Stimulated activated CD8-positive, alpha-beta memory T cell treated with anti-CD3 and anti-CD28 coated beads, Interleukin-15, amount 100 ng/mL, for 4 hours (primary cell): ENCODE data around the gene MEG3.

Experiments
- DNase-seq, 2 donors: peaks; one replicate each; pipeline ENCODE4 v3.0.0-alpha.2; 2020; ENCODE audit warnings: low read depth in 2 of 2

MEG3 gene

DNA sequence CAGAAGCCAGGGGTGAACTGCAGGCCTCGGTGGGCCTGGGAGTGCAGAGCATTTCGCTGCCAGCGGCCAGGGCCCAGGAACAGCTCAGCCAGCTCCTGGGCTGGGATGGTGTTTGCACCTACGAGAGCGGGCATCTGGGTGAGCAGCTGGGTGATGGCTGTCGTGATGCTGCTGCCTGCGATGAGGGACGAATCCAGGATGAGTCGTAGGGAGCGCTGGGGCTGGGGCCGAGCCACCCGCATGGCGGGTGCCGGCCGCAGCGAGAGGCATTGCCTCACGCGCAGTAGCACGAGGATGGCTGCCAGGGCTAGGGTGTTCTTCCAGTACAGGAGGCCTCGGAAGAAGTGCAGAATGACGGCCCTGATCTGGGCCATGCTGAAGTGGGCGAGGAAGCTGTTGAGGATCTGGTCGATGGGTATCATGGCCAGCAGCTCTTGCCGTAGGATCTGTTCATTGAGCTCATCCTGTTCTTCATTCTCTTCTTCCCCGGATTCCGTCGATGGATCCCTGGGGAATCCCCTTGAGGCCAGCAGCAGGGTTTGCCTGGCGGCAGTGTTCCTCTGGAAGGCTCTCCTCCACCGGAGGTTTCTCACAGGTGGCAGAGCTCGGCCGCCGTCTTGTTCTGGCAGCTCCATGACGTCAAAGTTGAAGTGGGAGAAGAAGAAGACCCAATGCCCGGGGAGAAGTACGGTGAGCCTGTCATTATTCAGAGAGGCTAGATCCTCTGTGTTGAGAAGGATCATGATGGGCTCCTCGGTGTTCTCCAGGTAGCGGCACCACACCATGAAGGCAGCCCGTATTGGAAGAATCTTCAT is 55.5 kb downstream of the MEG3 start:
- no peak for DNase-seq

DNA sequence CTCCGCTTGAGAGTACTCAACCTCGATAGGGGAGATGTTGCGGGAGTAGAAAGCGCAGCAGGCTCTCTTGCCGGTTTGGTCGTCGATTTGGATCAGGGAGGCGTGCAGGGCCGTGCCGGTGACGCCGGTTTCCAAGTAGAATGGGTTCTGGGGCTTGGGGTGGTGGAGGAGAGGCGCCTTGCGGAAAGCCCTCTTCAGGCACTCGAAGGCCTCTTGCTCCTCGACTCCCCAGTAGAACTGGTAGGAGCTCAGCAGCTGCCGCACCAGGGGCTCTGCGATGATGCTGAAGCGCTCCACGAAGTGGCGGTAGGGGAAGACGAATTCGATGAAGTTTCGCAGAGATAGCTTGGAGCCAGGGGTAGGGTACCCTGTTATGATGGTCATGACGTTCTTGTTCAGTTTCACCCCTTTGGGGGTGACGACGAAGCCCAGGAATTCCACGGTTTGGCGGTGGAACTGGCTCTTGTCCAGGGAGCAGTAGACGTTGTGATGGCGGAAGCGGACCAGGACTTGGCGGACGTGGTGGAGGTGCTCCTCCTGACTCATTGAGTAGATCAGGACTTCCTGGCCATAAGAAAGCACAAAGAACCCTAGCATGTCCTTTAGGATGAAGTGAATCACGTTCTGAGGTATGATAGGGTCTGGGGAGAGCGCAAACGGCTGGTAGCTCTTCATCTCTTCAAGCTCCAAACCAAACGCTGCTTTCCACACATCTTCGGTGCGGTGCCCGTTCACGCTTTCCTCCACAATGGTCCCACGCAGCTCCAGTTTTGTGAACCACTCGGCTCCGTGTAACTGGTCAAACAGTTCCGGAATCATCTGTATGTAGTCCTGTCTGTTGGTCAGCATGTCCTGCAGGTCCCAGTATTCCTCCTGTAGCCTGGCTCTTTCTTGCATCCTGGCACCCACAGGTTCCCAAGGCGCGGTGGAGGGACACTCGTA is 56.4 kb downstream of the MEG3 start:
- DNase-seq = no peak

DNA sequence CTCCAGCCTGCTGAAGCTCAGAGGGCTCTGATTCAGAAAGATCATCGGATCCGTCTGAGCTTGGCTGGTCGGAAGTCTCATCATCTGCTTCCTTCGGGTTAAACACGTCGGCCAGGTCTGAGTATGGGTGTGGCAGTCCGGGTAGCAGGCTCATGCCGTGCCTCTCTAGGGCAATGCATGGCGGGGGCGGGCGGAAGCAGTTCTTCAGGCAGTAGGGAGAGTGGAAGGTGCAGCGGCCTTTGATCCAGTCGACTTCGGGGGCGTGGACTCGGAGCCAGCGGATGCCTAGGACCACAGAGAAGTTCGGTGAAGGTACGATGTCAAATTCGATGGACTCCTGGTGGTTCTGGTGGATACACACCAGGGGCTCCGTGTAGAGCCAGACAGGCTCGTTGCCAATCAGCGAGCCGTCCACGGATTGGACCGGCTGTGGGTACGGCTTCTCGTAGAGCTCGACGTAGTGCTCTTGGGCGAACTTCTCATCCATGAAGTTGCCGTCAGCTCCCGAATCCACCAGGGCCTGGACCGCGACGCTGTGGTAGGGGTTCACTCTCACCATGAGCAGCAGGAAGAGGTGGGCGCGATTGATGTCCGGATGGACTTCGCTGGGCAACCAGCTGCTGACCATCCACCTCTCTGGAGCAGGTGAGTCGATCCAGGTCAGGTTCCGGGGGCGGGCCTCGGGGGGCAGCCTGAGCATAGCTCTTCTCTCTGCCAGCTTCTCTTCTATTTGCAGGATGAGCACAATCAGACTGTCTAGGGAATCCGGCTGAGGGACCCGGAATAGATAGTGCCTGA is 57.3 kb downstream of the MEG3 start:
- no peak for DNase-seq

DNA sequence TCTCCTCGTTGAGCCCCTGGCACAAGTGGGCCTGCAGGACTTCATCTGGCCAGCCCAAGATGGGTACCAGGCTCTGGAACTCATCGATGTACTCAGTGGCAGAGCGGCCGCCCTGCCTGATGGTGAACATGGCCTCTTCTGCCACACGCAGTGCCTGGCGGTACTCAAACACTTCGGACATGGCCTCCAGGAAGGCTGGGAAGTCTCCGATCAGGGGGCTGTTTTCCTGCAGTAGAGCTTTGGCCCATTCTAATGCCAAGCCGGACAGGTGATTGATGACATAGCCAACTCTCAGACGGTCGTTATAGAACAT is 57.8 kb downstream of the MEG3 start:
- DNase-seq = no peak

DNA sequence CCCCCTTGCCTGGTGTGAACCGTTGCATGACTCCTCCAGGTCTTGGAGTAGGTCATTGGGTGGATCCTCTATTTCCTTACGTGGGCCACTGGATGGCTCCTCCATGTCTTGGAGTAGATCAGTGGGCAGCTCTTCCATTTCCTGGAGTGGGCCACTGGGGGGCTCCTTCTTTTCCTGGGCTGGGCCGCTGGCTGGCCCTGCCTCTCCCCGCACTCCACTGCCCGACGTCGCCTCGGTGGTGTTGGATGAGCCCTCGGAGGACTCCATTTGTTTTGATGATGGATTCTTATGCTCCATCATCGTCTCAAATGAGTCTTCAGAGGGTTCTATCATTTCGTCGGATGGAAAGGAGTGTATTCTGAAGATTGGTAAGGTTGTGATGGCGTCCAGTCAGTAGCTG is 58.5 kb downstream of the MEG3 start:
- DNase-seq = no peak

DNA sequence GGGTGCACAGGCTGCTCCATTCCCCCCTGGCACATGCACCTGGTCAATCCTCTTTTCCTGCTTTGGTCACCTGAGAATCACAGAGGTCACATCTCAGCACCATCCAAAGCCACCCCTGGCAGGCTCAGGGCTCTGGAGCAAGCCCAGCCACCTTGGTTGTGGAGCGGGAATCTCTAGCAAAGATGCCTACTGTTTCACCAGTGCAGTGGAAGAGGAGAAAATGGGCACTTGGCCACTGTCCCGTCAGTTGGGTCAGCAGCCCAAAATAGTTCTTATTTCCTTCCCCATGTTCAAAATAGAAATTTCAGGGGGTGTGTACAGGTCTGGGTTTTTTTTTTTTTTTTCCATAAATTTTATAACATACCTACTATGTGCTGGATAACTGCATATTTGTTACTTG is 59.3 kb downstream of the MEG3 start:
- DNase-seq = no peak

DNA sequence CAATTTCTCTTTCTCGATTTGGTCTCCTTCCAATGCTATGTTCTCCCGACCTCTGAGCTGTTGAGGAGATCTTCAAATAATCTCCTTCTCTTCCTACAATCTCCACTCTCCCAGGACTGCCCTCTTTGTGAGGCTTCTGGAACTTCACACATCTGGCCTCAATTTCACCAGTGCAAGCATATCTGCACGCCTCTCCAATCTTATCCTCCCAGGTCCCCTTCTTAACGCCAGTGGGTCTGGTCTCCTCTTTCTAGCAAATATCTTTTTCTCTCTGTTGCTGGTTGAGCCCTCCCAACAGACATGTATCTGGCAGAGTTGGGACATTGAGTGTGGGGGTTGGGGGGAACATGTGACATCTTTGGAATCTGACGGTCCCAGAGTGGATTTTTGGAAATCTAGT is 59.7 kb downstream of the MEG3 start:
- no peak for DNase-seq

DNA sequence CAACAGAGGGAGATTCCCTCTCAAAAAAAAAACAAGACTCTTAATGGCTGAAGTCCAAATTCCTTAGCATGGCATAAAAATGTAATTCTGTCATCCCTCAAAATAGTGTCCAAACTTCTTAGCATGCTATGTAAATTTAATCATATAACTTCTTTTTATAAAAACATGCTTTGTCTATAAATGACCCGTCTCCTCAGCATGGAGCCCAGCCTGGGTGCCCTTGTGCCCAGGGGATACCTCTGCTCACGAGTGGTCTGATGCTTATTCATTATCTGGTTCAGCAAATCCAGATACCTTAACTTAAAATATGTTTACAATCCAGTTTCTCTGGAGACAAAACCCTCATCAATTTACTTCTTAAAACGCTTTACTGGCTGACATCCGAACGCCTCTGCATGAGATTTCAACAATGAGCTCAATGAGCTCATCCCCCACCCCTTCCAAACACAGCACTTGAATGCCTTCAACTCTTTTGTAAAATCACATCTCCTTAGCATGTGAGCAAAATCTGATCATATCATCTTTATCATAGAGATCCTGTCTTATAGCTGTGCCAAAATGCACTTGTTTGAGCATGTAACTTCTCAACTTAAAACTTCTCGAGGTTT is 61.9 kb downstream of the MEG3 start:
- no peak for DNase-seq

DNA sequence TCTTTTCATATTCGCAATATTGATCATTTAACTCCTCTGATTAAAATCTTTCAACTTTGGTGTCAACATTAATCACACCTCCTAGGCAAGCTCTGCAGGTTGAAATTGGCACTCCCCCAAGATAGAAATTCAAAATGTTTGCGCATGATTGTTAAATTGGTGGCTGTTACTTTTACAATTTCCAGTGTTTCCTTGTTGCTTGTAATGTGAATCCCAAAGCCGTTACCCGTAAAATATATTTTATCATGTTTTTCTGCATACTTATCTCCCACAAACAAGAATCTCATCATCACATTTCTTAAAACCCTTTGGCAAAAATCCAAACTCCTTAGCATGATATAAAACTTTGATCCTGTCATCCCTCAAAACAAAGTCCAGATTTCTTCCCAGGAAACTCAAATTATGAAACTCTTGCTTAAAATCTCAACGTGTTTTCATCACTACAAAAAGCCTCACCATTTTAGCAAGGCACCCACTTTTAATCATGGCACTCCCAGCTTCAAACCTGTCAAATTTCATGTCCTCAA is 62.9 kb downstream of the MEG3 start:
- no peak for DNase-seq

DNA sequence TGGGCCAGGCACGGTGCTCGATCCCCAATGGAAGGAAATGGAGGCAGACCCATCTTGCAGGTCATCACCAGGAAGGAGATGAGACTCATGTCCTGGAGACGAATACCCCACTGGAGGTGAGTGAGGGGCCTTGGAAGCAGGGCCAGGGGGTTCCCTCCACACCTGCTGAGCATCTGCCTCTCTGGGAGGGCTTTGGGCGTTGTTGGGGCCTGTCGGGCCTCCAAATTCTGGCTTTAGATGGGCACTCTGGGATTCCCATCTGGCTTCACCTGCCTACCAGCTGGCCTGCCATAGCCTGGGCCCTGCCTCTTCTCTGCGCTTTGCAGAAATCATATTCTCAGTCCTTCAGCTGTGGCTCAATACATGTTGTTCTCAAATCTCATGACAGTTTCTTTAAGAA is 63.7 kb downstream of the MEG3 start:
- DNase-seq = no peak

DNA sequence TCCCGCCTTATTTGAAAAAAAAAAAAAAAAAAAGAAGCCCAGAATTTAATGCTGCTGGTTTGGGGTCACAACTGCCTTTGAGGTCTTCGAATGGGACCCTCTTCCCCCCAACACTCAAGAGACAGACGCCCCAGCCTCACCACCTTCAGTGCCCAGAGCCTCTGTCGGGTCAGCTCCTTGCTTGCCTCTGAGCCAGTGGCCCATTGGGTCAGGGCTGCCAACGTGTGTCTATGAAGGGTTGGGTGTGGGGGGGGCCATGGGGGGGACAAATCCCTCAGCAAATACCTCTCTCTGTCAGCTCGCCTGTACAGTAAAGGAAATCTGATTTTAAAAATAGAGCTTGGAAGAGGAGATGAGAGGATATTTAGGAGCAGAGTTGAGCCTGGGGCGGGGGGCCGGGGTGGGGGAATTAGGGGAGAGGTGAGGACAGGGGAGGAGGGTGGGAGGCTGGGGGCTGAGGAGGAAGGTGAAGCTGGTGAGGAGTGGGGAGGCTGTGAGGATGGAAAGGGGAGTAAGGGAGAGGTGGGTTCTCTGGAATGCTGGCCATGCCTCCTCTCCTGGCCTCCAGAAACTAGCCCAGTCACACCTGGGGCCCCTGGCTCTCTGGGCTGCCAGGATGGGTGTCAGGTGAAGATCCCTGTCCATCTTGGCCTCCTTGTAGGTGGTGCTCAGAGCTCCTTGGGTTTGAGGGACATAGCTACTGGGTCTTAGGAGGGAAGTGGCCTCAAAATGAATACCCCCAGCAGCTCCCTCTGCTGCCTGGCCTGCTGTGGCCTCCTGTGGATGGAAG is 64.3 kb downstream of the MEG3 start:
- DNase-seq = no peak

DNA sequence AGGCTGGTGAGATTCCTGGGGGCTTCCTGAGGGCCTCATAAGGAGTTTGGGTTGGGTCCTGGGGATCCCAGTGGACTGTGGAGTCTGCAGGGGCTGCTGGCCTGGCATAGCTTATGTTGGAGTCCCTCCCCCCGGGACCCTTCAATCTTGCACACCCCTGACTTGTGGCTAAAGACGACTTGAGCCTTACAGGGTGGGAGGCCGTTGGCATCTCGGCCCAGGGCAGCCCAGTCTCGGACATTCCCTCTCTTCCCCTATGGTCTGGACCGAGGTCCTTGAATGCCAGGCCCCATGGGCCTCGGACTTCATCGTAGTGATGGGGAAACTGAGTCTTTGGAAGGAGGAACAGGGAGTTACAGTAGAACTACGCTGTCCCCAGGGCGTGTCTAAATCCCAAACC is 65.1 kb downstream of the MEG3 start:
- no peak for DNase-seq

DNA sequence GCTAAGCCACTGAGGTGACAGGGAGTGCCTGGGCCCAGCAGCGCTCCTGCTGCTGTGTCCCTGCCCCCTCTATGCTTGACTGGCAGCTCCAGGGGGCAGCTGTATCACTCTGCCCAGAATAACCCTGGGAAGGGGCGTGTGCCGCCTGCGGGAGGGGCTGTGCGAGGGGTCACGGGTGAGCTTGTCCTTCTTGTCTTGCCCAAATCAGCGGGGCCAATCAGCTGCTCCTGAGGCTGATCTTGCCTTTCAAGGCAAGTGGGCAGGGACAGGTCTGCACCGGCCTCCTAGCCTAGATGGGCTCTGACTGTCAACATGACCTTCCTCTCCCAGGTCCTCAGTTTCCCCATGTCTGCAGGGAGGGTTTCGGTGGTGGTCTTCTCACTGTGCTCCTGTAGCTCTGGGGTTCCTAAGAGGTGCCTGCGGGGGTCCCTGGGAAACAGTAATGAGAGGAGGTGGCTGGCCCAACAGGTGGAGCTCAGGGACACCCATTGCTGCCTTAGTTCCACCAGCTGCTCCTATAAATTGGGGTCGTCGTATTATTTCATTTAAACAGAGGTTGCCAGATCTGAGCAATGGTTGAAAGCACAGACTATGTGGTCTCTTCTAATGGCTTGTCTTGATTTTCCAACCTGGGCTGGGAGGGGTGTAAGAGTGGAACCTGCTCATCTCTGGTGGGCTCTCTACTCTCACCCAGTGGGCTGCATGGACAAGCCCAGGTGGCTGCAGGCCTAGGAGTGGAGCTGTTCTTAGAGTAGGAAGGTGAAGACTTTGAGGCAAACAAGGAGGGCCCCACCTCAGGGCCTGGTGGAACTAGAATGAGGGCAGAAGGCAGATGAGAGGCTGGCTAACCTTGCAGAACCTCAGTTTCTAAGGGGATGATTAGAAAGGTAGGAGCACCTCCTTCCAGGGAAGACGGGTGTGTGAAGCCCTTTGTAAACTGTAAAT is 65.9 kb downstream of the MEG3 start:
- DNase-seq = no peak

DNA sequence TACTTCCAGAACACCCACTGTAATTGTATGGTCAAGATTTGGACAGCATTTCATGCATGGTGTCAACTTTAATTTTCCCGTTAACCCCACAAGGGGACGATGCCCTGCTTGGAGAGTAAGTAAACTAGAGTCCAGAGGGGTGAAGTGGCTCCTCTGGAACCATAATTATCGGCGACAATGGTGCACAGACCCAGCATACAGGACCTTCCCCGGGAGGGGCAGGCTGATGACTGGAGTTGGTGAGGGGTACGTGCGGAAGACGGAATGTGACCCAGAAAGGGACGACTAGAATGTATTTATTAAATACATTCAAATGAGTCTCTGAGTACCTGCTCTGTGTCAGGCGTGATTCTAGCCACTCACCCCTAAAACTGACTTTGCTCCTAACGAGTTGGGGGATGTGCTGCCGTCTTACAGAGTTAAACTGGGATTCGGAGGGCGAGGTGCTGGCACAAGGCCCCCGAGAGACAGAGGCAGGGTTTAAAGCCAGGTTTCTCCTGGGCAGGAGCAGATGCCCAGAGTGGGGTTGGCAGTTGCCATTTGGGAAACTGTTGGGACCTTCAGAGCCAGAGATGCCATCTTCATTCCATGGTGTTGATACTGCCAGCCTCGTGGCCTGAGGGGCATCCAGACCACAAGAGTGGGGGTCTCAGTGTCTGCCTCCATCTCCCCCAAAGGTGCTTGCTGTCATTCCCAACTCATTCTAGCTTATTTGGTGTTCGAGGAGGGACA is 66.7 kb downstream of the MEG3 start:
- DNase-seq = no peak

DNA sequence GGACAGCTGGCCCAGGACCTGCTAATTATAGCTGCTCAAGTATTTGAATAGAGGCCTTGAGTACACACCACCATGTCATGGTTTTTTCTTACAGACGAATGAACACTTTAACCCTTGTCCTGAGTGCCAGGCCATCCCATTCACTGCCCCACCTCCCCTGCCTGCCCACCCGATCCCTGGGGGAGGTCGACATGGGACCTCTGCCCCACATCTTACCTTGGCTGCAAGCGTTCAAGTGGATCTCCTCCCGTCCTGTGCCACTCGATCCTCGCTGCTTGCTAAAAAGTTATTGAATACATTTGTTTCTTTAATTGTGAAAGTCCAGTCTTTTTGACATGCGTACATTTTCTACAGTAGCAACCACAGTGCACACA is 67.3 kb downstream of the MEG3 start:
- DNase-seq = no peak

DNA sequence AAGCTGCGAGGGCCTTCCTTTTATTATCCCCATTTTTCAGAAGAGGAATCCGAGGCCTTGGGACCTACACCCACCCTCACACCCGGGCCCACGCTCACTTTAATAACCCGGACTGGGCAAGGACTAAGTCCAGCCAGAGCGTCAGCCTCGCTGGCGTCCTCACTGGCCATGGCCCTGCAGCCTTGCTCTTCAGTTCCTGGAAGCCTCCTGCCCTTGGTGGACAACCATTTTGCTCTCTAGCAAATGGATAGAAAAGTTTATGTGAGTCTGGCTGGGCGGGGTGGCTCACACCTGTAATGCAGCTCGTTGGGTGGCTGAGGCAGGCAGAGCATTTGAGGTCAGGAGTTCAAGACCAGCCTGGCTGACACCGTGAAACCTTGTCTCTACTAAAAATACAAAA is 67.8 kb downstream of the MEG3 start:
- DNase-seq = no peak

DNA sequence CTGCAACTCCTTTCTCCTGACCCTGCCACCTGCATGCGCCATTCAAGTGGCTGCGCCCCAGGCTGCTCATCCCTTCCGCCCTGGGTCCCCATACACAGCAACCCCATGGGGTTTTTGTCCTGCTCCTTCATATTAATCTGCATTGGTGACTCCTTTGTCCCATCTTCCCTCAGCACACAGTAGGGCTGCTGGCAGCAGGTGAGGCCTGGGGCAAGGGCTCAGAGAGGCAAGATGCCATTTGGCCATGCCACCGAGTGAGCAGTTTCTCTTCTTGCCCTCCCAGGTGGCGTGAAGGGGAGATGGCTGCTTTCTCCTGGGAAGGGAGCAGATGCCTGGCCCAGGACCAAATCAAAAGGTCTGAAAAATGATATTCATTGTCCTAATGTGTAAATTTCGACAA is 68.5 kb downstream of the MEG3 start:
- no peak for DNase-seq

DNA sequence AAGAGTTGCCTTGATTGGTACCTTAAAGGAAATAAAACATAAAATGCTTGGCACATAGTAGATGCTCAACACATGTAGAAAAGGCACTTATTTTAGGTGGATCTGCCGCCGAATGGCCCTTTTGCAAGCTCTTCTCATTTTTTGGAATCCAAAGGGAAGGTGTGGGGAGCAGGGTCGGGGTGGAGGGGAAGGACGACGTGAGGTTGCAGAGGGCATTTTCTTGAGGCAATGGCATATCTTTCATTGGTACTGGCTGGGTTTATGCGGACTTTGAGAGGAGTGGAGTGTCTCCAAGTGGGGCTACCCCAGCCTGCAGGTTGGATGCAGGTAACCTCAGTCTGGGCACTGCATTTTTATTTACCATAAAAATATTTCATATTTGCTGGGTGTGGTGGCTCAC is 69.5 kb downstream of the MEG3 start:
- DNase-seq = no peak
